OCI-LY3 (cell line): ENCODE results near the gene CDT1.

Experiments
- H2AFZ ChIP-seq: fragments of 200-600, 300-600 bp; shearing (Covaris generic); 2 replicates; pipeline ENCODE4 v1.6.0; 2014; ENCODE audit warnings: antibody characterized with exemption, low read depth, low read length
- H3K27ac ChIP-seq: fragments of 200-600, 300-600 bp; sonication (generic); 2 replicates; pipeline ENCODE4 v1.5.1; 2014; ENCODE audit warnings: mild to moderate bottlenecking, low read length, moderate library complexity, mixed read lengths
- H3K27me3 ChIP-seq: fragments of 200-600, 300-600 bp; sonication (generic); 2 replicates; pipeline ENCODE4 v1.6.1; 2014; ENCODE audit warnings: low read depth, low read length, mixed read lengths
- H3K36me3 ChIP-seq: fragments of 200-600, 300-600 bp; sonication (generic); replicated peaks from 2 replicates; pipeline ENCODE3; 2014; ENCODE audit warnings: low read depth, low read length, mixed read lengths
- H3K4me1 ChIP-seq: fragments of 300-600, 200-600 bp; sonication (generic); 2 replicates; pipeline ENCODE4 v1.6.1; 2014; ENCODE audit warnings: low read length, mixed read lengths
- H3K4me2 ChIP-seq: fragments of 200-600, 300-600 bp; sonication (generic); 2 replicates; pipeline ENCODE4 v1.6.1; 2014; ENCODE audit warnings: low read length, mixed read lengths
- H3K4me3 ChIP-seq: fragments of 300-600, 200-600 bp; sonication (generic); 2 replicates; pipeline ENCODE4 v1.5.1; 2014; ENCODE audit warnings: antibody characterized with exemption, mild to moderate bottlenecking, low read length, moderate library complexity
- H3K79me2 ChIP-seq: fragments of 300-600, 200-600 bp; shearing (Covaris generic); 2 replicates; pipeline ENCODE4 v1.6.1; 2014; ENCODE audit warnings: mild to moderate bottlenecking, low read length, mixed read lengths
- H3K9ac ChIP-seq: fragments of 300-600, 200-600 bp; shearing (Covaris generic); 2 replicates; pipeline ENCODE4 v1.6.0; 2014; ENCODE audit warnings: mild to moderate bottlenecking, low read length, moderate library complexity
- H3K9me3 ChIP-seq: fragments of 200-600, 300-600 bp; shearing (Covaris generic); 2 replicates; pipeline ENCODE4 v1.6.1; 2014; ENCODE audit warnings: low read length, mixed read lengths; ENCODE audit not compliant: insufficient read depth
- H4K20me1 ChIP-seq: fragments of 200-600, 300-600 bp; sonication (generic); 2 replicates; pipeline ENCODE4 v1.6.1; 2016; ENCODE audit warnings: low read length, mixed read lengths; ENCODE audit not compliant: insufficient read depth
- CTCF ChIP-seq: fragments of 200-600, 300-600 bp; sonication (generic); IDR thresholded peaks from 2 replicates; pipeline ENCODE4 v1.5.1; 2014; ENCODE audit warnings: antibody characterized with exemption, low read length, low read depth
- EZH2phosphoT487 ChIP-seq: fragments of 200-600 bp; shearing (Covaris generic); IDR thresholded peaks from 2 replicates; pipeline ENCODE4 v1.6.1; 2018; ENCODE audit warnings: antibody characterized with exemption, mixed run types, low read depth

CDT1 gene

GRCh38 chr16:88817785-88818574, 14.4 kb downstream of the CDT1 start:
- H3K4me1 ChIP-seq, result no peaks in the 10 kb centered on the region
- no peak overlapping the region for H3K9ac ChIP-seq
- no peaks in the 10 kb centered on the region for H3K79me2 ChIP-seq
- no peaks in the 10 kb centered on the region for H3K9me3 ChIP-seq
- no peak overlapping the region for H3K4me2 ChIP-seq
- no peak overlapping the region for H3K4me3 ChIP-seq
- H3K36me3 ChIP-seq, result no peaks in the 10 kb centered on the region
- H4K20me1 ChIP-seq, result no peaks in the 10 kb centered on the region
- no peak overlapping the region for H3K27ac ChIP-seq
- H3K27me3 ChIP-seq, result no peaks in the 10 kb centered on the region
- H2AFZ ChIP-seq, result no peak overlapping the region
- TF ChIP-seq CTCF, result no peak
- TF ChIP-seq EZH2phosphoT487, result no peak

GRCh38 chr16:88818575-88818874, 14.9 kb downstream of the CDT1 start:
- no peaks in the 10 kb centered on the region for H3K36me3 ChIP-seq
- H3K4me1 ChIP-seq, result no peaks in the 10 kb centered on the region
- TF ChIP-seq EZH2phosphoT487, result no peak
- TF ChIP-seq CTCF, result no peak
- no peaks in the 10 kb centered on the region for H3K27me3 ChIP-seq
- no peak overlapping the region for H3K4me3 ChIP-seq
- no peak overlapping the region for H3K27ac ChIP-seq
- no peak overlapping the region for H3K4me2 ChIP-seq
- no peaks in the 10 kb centered on the region for H3K79me2 ChIP-seq
- no peak overlapping the region for H2AFZ ChIP-seq
- H3K9me3 ChIP-seq, result no peaks in the 10 kb centered on the region
- H4K20me1 ChIP-seq, result no peaks in the 10 kb centered on the region
- no peak overlapping the region for H3K9ac ChIP-seq

GRCh38 chr16:88819126-88819525, 15.5 kb downstream of the CDT1 start:
- Histone ChIP-seq H3K9ac (no peak overlapping the region), H3K4me2 (no peak overlapping the region), H3K36me3 (no peaks in the 10 kb centered on the region), H3K9me3 (no peaks in the 10 kb centered on the region), H3K79me2 (no peaks in the 10 kb centered on the region), H2AFZ (no peak overlapping the region), H4K20me1 (no peaks in the 10 kb centered on the region), H3K4me3 (no peak overlapping the region), H3K27me3 (no peaks in the 10 kb centered on the region), H3K4me1 (no peaks in the 10 kb centered on the region), H3K27ac (no peak overlapping the region)
- TF ChIP-seq EZH2phosphoT487, result no peak
- TF ChIP-seq CTCF, result no peak

GRCh38 chr16:88820385-88821025, 16.9 kb downstream of the CDT1 start:
- no peaks in the 10 kb centered on the region for H3K36me3 ChIP-seq
- no peaks in the 10 kb centered on the region for H3K27me3 ChIP-seq
- H3K27ac ChIP-seq, result no peak overlapping the region
- H3K4me1 ChIP-seq, result no peaks in the 10 kb centered on the region
- no peaks in the 10 kb centered on the region for H4K20me1 ChIP-seq
- no peak for TF ChIP-seq EZH2phosphoT487
- TF ChIP-seq CTCF, result no peak
- no peak overlapping the region for H3K4me2 ChIP-seq
- H2AFZ ChIP-seq, result no peak overlapping the region
- H3K4me3 ChIP-seq, result no peak overlapping the region
- H3K79me2 ChIP-seq, result no peaks in the 10 kb centered on the region
- no peaks in the 10 kb centered on the region for H3K9me3 ChIP-seq
- H3K9ac ChIP-seq, result no peak overlapping the region
